ENCODE data around the gene RINT1. TPM values are rescaled to one million over a fixed set of nuclear protein-coding genes. Genes with fewer than 3 reads are reported as not detected.
A peak's percentile ranks its signal among the peaks of the same experiment; 100 is the strongest.

RINT1 gene
- total and polyA plus RNA-seq, 2 of the 13 experiments (the other 11 are each of a cell fraction or from before 2014, with no cell fraction given) = 14.7 to 19.3 TPM

DNA sequence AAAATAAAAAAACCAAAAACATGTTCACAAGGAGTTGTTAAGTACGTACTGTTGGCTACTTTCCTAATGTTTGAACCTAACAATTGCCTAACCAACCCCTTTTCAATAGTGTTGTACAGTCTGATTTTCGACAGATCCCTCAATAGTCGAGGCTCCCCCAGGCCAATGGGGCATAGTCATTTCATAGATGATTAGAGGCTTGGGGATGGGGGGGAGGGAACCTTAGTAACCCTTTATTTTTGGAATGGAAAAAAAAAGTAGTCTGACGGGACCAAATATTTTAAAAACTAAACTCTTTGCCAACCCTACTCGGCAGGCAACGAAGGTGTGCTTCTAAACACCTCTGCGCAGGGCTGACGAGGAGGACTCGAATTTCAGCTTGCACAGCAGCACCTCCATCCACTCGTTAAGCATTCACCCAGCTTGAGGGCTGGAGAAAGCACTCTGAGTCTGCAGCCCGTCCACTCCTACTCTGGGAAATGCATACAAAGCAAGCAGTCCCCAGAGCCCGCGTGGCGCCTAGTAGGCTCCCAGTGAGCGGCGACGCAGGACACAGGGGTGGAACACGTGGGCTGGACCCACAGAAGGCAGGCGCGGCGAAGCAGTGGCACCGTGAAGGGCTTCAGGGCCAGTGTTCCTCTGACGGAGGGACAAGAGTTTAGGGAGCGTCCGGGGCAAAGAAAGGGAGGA lies 10.8 kb upstream of the RINT1 start (continued):
- TF ChIP-seq RERE (CRISPR knock-in tag; IDR thresholded peaks at IDR 0.05; ENCODE audit: low read depth) (no peak), ZNF737 (CRISPR knock-in tag; IDR thresholded peaks at IDR 0.05; ENCODE audit: borderline replicate concordance) (0 out of 2 replicates have a peak, but pooled peaks have one; percentile 49), ZMAT5 (CRISPR knock-in tag; IDR thresholded peaks at IDR 0.05; ENCODE audit: borderline replicate concordance, low read depth) (no peak), ARID4A (CRISPR knock-in tag; IDR thresholded peaks at IDR 0.05; ENCODE audit: borderline replicate concordance) (no peak; the same call in 1 of the 2 replicates), FOSL2 (CRISPR knock-in tag; IDR thresholded peaks at IDR 0.05) (0 out of 2 replicates have a peak, but pooled peaks have one; percentile 12), ONECUT2 (CRISPR knock-in tag; IDR thresholded peaks at IDR 0.05) (no peak), REPIN1 (CRISPR knock-in tag; IDR thresholded peaks at IDR 0.05; ENCODE audit: borderline replicate concordance, low read depth) (no peak), DNMT3B (CRISPR knock-in tag; conservative IDR thresholded peaks at IDR 0.05) (no peak), ZNF629 (CRISPR knock-in tag; conservative IDR thresholded peaks at IDR 0.05) (no peak), FOSL1 (CRISPR knock-in tag; IDR thresholded peaks at IDR 0.05; ENCODE audit: borderline replicate concordance) (no peak), NFYB (CRISPR knock-in tag; IDR thresholded peaks at IDR 0.05) (no peak), ZSCAN20 (CRISPR knock-in tag; IDR thresholded peaks at IDR 0.05; ENCODE audit: borderline replicate concordance) (no peak)
- TF ChIP-seq, protein P1, sequence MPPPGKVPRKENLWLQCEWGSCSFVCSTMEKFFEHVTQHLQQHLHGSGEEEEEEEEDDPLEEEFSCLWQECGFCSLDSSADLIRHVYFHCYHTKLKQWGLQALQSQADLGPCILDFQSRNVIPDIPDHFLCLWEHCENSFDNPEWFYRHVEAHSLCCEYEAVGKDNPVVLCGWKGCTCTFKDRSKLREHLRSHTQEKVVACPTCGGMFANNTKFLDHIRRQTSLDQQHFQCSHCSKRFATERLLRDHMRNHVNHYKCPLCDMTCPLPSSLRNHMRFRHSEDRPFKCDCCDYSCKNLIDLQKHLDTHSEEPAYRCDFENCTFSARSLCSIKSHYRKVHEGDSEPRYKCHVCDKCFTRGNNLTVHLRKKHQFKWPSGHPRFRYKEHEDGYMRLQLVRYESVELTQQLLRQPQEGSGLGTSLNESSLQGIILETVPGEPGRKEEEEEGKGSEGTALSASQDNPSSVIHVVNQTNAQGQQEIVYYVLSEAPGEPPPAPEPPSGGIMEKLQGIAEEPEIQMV (CRISPR knock-in tag; IDR thresholded peaks at IDR 0.05; ENCODE audit: low read depth) = peak; percentile 32
- TF ChIP-seq, protein P2, sequence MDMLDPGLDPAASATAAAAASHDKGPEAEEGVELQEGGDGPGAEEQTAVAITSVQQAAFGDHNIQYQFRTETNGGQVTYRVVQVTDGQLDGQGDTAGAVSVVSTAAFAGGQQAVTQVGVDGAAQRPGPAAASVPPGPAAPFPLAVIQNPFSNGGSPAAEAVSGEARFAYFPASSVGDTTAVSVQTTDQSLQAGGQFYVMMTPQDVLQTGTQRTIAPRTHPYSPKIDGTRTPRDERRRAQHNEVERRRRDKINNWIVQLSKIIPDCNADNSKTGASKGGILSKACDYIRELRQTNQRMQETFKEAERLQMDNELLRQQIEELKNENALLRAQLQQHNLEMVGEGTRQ (IDR thresholded peaks at IDR 0.05; ENCODE audit: low read depth, low read length) = no peak
- TF ChIP-seq, protein P2 (CRISPR knock-in tag; IDR thresholded peaks at IDR 0.05; ENCODE audit: borderline replicate concordance) = peak; percentile 24; the same call in 1 of the 2 replicates
